LNCAP (cell line): ENCODE data around the gene RYR1.

Source experiments
- CTCF ChIP-seq: fragments of 450-650 bp; IDR thresholded peaks from 2 replicates; pipeline ENCODE4 v1.5.1; 2017; ENCODE audit warnings: mild to moderate bottlenecking

The RYR1 gene

GRCh38 chr19:38413416-38413815 lies 20.1 kb upstream of the RYR1 start:
- no peak for TF ChIP-seq CTCF

GRCh38 chr19:38417146-38417543 lies 16.3 kb upstream of the RYR1 start:
- no peak for TF ChIP-seq CTCF

GRCh38 chr19:38417544-38418506 lies 15.7 kb upstream of the RYR1 start:
- no peak for TF ChIP-seq CTCF

GRCh38 chr19:38420935-38421334 lies 12.6 kb upstream of the RYR1 start:
- TF ChIP-seq CTCF, result no peak

- no peak for TF ChIP-seq CTCF
Measured at GRCh38 chr19:38421856-38422255, 11.6 kb upstream of the RYR1 start.

GRCh38 chr19:38422438-38422837 lies 11.1 kb upstream of the RYR1 start:
- TF ChIP-seq CTCF, result no peak

GRCh38 chr19:38424272-38424671 lies 9.2 kb upstream of the RYR1 start:
- TF ChIP-seq CTCF, result no peak
